CD14-positive monocyte (primary cell): ENCODE results near the gene STXBP6. TPM values are rescaled to one million over a fixed set of nuclear protein-coding genes. Genes with fewer than 3 reads are reported as not detected.

Experiments
- DNase-seq, 3 donors: peaks; one replicate each; pipeline ENCODE4 v3.0.0-alpha.2; 2011 to 2022
- H2AFZ ChIP-seq: 2 replicates; pipeline ENCODE4 v1.6.0; 2012; ENCODE audit warnings: mild to moderate bottlenecking, low read depth, low read length, inconsistent platforms; ENCODE audit not compliant: insufficient read depth, poor library complexity, severe bottlenecking
- H3K27ac ChIP-seq, 2 donors: 1 replicate in 1 of 2; 2 replicates in 1 of 2; pipeline ENCODE4 v1.5.1; 2012 to 2013; ENCODE audit warnings: low read length in 2 of 2, control low read depth in 1 of 2, inconsistent platforms in 1 of 2, low read depth in 1 of 2, mild to moderate bottlenecking in 1 of 2
- H3K27me3 ChIP-seq, 2 donors: one replicate each; pipeline versions ENCODE4 v1.6.0 to v1.6.1; 2011 to 2013; ENCODE audit warnings: low read length in 2 of 2; ENCODE audit not compliant: control insufficient read depth in 2 of 2, insufficient read depth in 2 of 2
- H3K36me3 ChIP-seq, 2 donors: replicated peaks in 1 of 2; 1 replicate in 1 of 2; 2 replicates in 1 of 2; pipeline versions ENCODE4 v1.5.1 to v1.6.1; 2012 to 2013; ENCODE audit warnings: low read length in 2 of 2, control low read depth in 1 of 2, inconsistent platforms in 1 of 2, mild to moderate bottlenecking in 1 of 2; ENCODE audit not compliant: insufficient read depth in 2 of 2, control insufficient read depth in 1 of 2
- H3K4me1 ChIP-seq, 2 donors: 1 replicate in 1 of 2; 2 replicates in 1 of 2; pipeline versions ENCODE4 v1.5.1 to v1.6.1; 2012 to 2013; ENCODE audit warnings: low read length in 2 of 2, control low read depth in 1 of 2, inconsistent platforms in 1 of 2, mild to moderate bottlenecking in 1 of 2, moderate library complexity in 1 of 2; ENCODE audit not compliant: insufficient read depth in 2 of 2, control insufficient read depth in 1 of 2
- H3K4me2 ChIP-seq: replicated peaks from 2 replicates; pipeline ENCODE3; 2012; ENCODE audit warnings: low read length, moderate library complexity, mild to moderate bottlenecking; ENCODE audit not compliant: poor library complexity, severe bottlenecking; ENCODE audit errors: extremely low read depth
- H3K4me3 ChIP-seq, 3 experiments: fragments of 200-600 bp in 1 of 3; sonication (generic) in 1 of 3; replicated peaks in 1 of 3; 1 replicate in 2 of 3; 2 replicates in 1 of 3; pipeline ENCODE4 v1.5.1; 2011 to 2013; ENCODE audit warnings: low read length in 3 of 3, mild to moderate bottlenecking in 3 of 3, control low read depth in 2 of 3, low read depth in 2 of 3, inconsistent platforms in 1 of 3, moderate library complexity in 1 of 3
- H3K79me2 ChIP-seq: 2 replicates; pipeline ENCODE4 v1.6.0; 2012; ENCODE audit warnings: mild to moderate bottlenecking, control low read depth, inconsistent platforms, low read length, moderate library complexity; ENCODE audit not compliant: insufficient read depth
- H3K9ac ChIP-seq: 2 replicates; pipeline ENCODE4 v1.6.0; 2017; ENCODE audit warnings: low read length, mild to moderate bottlenecking; ENCODE audit not compliant: insufficient read depth, poor library complexity, severe bottlenecking
- H3K9me3 ChIP-seq, 2 donors: replicated peaks in 1 of 2; 1 replicate in 1 of 2; 2 replicates in 1 of 2; pipeline versions ENCODE4 v1.5.1 to v1.6.1; 2012 to 2013; ENCODE audit warnings: low read length in 2 of 2, control low read depth in 1 of 2; ENCODE audit not compliant: control insufficient read depth in 1 of 2, insufficient read depth in 1 of 2
- H4K20me1 ChIP-seq: 2 replicates; pipeline ENCODE4 v1.6.0; 2012; ENCODE audit warnings: mild to moderate bottlenecking, low read length, control low read depth, moderate library complexity; ENCODE audit not compliant: insufficient read depth
- H3K27ac Mint-ChIP-seq, 7 donors: one replicate each; pipeline ENCODE4 v1.8.0; 2020; ENCODE audit warnings: mild to moderate bottlenecking in 7 of 7, mixed read lengths in 7 of 7, moderate library complexity in 6 of 7, inconsistent platforms in 2 of 7
- H3K27me3 Mint-ChIP-seq, 3 donors: one replicate each; pipeline ENCODE4 v1.8.0; 2021 to 2022; ENCODE audit warnings: low read depth in 3 of 3, mild to moderate bottlenecking in 3 of 3, mixed read lengths in 3 of 3, moderate library complexity in 3 of 3, inconsistent platforms in 1 of 3
- H3K36me3 Mint-ChIP-seq, 2 donors: one replicate each; pipeline ENCODE4 v1.8.0; 2020; ENCODE audit warnings: mixed read lengths in 2 of 2, inconsistent platforms in 1 of 2, mild to moderate bottlenecking in 1 of 2
- H3K4me1 Mint-ChIP-seq: one replicate; pipeline ENCODE4 v1.8.0; 2020; ENCODE audit warnings: mild to moderate bottlenecking, mixed read lengths
- H3K4me3 Mint-ChIP-seq, 2 donors: one replicate each; pipeline ENCODE4 v1.8.0; 2020; ENCODE audit warnings: mild to moderate bottlenecking in 2 of 2, mixed read lengths in 2 of 2, moderate library complexity in 1 of 2
- H3K9me3 Mint-ChIP-seq, 7 donors: one replicate each; pipeline ENCODE4 v1.8.0; 2020 to 2022; ENCODE audit warnings: mixed read lengths in 7 of 7, mild to moderate bottlenecking in 6 of 7, moderate library complexity in 6 of 7, inconsistent platforms in 2 of 7
- WGBS: methylation state at CpG from one replicate; pipeline ENCODE4 v1.1.5; 2013; ENCODE audit warnings: missing lambda C conversion rate; ENCODE audit not compliant: insufficient coverage; 5-methylcytosine and 5-hydroxymethylcytosine counted together
- intact Hi-C, 2 donors: fragments of 100-400 bp; cut with micrococcal nuclease; formaldehyde crosslinking; loops; one replicate each; pipeline versions ENCODE4 v1.15.0 to v1.15.1; 2023
- polyA plus RNA-seq, 3 donors: library from polyadenylated mRNA; depleted of rRNA in 1 of 3; unstranded in 2 of 3; stranded (reverse) in 1 of 3; fragments of 300-500 nt in 2 of 3; fragments of >200 nt in 1 of 3; fragmentation: Illumina TruSeq in 2 of 3; gene quantifications; 1 replicate in 2 of 3; 2 replicates in 1 of 3; pipeline ENCODE4 v1.2.3, GENCODE V29; 2012 to 2021
- TF ChIP-seq, protein P1 (sequence below): fragments of 200-600 bp; IDR thresholded peaks from one replicate; pipeline ENCODE4 v1.8.0; 2022; ENCODE audit warnings: antibody characterized with exemption, mild to moderate bottlenecking

The STXBP6 gene
- polyA plus RNA-seq, 3 donors = 0.05 to 0.25 (median 0.08) TPM

DNA sequence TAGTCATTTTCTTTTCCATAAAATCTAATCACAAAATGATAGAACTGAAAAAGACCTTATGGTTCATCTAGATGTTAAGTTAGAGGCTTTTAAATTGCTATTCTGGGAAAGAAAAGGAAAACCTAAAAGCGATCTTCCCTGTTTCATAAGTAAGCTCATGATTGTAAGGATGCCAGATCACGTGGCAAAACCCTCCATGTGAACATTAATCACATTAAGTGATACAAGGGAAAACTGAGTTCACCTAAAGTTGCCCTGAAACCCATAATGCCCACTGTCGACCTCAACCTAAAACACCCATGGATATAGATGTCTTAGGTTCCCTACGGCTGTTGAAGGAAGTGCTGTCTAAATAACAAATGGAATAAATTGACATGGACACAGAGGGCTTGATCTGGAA, 3.0 kb upstream of the STXBP6 start:
- no peak overlapping the region for H2AFZ ChIP-seq
- no peak overlapping the region for H3K4me2 ChIP-seq
- H3K4me1 Mint-ChIP-seq = peaks cover 19% of the 10 kb centered on the region

DNA sequence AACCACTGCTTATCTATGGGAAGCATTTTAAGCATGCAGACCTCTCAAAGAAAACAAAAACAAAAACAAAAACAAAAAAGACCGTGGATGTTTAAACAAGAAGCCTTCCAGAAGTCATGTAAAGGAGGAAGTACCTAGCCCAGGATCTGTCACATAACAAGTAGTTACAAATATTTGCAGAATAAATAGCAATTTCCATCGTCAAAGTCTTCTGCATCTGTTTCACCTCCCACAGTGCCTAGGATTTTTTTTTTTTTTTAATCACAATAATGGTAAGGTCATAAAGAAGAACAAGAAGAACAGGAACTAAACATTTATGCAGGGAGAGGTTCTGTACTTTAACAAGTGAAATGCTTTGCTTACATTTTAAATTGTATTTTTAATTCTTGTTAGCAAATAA, 2.4 kb upstream of the STXBP6 start:
- Histone ChIP-seq H3K4me1 (peaks cover 16 to 23% of the 10 kb centered on the region in 2 donors), H2AFZ (no peak overlapping the region), H4K20me1 (no peaks in the 10 kb centered on the region), H3K4me3 (no peak overlapping the region), H3K36me3 (no peaks in the 10 kb centered on the region), H3K9me3 (peaks cover 0 to 17% of the 10 kb centered on the region in 2 donors), H3K4me2 (no peak overlapping the region), H3K27me3 (peaks cover 51 to 52% of the 10 kb centered on the region in 2 donors), H3K79me2 (no peaks in the 10 kb centered on the region), H3K9ac (no peak overlapping the region), H3K27ac (no peak overlapping the region)
- WGBS = no CpG with 5 or more reads among the region's 2 CpGs
- Mint-ChIP-seq H3K36me3 (peaks cover 7 to 15% of the 10 kb centered on the region in 2 donors), H3K27ac (no peak overlapping the region), H3K9me3 (peaks cover 0 to 13% (median 8%) of the 10 kb centered on the region in 7 donors), H3K4me1 (peaks cover 19% of the 10 kb centered on the region), H3K4me3 (peak overlapping the region in 1 of 2 donors; percentile 73), H3K27me3 (peaks cover 49 to 65% (median 52%) of the 10 kb centered on the region in 3 donors)
- no peak for DNase-seq
- intact Hi-C loops = no loop called here
- TF ChIP-seq, protein P1, sequence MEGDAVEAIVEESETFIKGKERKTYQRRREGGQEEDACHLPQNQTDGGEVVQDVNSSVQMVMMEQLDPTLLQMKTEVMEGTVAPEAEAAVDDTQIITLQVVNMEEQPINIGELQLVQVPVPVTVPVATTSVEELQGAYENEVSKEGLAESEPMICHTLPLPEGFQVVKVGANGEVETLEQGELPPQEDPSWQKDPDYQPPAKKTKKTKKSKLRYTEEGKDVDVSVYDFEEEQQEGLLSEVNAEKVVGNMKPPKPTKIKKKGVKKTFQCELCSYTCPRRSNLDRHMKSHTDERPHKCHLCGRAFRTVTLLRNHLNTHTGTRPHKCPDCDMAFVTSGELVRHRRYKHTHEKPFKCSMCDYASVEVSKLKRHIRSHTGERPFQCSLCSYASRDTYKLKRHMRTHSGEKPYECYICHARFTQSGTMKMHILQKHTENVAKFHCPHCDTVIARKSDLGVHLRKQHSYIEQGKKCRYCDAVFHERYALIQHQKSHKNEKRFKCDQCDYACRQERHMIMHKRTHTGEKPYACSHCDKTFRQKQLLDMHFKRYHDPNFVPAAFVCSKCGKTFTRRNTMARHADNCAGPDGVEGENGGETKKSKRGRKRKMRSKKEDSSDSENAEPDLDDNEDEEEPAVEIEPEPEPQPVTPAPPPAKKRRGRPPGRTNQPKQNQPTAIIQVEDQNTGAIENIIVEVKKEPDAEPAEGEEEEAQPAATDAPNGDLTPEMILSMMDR = no peak

More for the DNA sequence above, 3.0 kb upstream of the STXBP6 start:
- WGBS = no CpG with 5 or more reads among the region's 4 CpGs
- DNase-seq = no peak
- peaks cover 0 to 17% of the 10 kb centered on the region in 2 donors for H3K9me3 ChIP-seq
- peaks cover 46% of the 10 kb centered on the region in 2 donors for H3K27me3 ChIP-seq
- TF ChIP-seq, protein P1 = no peak
- no peak overlapping the region for H3K27ac ChIP-seq
- no peak overlapping the region for H3K4me3 ChIP-seq
- Mint-ChIP-seq H3K9me3 (peaks cover 0 to 13% (median 8%) of the 10 kb centered on the region in 7 donors), H3K36me3 (peaks cover 7 to 15% of the 10 kb centered on the region in 2 donors), H3K27ac (no peak overlapping the region), H3K27me3 (peaks cover 46 to 63% (median 48%) of the 10 kb centered on the region in 3 donors), H3K4me3 (peak overlapping the region in 1 of 2 donors; percentile 23)
- H3K9ac ChIP-seq = no peak overlapping the region
- H3K36me3 ChIP-seq = no peaks in the 10 kb centered on the region
- intact Hi-C loops = no loop called here
- peaks cover 16 to 23% of the 10 kb centered on the region in 2 donors for H3K4me1 ChIP-seq
- no peaks in the 10 kb centered on the region for H4K20me1 ChIP-seq
- H3K79me2 ChIP-seq = no peaks in the 10 kb centered on the region
